Measurements from ENCODE around the gene CAPN1.
"Not testable (repeated sequence)": the region's sequence is repeated elsewhere in the genome, so short reads cannot be mapped to it uniquely, and the experiment has no call there.

Gene CAPN1

GRCh38 chr11:65181569-65182257 is at the start of gene CAPN1:
TSS of gene CAPN1 (plus strand) at chr11:65181928. CDS start at chr11:65182702, 774 bp downstream.
- DNase-seq (ENCODE audit: low read depth in 2 of 2), result peak; percentile 56 to 69

DNA sequence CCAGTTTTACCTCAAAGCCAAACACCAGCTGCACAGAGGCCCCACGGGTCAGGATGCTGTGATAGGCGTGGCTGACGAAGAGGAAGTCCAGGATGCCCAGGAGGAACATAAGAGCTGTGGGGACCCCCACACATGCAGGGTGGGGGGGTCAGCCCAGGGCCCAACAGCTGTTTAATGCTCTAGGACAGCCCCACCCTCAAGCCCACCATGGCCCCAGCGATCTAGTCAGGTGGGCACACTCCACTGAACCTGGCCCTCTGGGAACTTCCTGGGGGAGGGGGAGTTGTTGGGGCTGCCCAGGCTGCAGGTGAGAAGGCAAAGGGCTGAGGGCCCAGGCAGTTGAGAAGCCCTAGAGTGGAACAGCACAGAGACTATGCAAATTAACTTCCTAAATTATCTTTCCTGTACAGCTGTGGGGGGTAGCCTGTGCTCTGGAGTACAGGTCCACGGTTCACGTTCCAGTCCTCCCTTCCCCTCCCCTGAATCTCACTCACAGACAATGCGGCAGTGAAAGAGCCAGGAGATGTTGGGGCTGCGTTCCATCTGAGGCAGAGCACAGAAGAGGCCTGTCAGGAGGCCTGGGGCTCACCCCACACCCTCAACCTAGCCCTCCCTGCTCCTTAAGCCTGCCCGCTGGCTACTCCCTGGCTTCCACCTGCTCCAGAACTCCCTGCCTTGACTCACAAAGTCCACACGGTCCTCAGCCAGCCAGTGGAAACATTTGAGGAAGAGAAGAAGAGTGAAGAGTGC is 49.3 kb upstream of the CAPN1 start:
- DNase-seq (ENCODE audit: low read depth in 2 of 2), result no peak

DNA sequence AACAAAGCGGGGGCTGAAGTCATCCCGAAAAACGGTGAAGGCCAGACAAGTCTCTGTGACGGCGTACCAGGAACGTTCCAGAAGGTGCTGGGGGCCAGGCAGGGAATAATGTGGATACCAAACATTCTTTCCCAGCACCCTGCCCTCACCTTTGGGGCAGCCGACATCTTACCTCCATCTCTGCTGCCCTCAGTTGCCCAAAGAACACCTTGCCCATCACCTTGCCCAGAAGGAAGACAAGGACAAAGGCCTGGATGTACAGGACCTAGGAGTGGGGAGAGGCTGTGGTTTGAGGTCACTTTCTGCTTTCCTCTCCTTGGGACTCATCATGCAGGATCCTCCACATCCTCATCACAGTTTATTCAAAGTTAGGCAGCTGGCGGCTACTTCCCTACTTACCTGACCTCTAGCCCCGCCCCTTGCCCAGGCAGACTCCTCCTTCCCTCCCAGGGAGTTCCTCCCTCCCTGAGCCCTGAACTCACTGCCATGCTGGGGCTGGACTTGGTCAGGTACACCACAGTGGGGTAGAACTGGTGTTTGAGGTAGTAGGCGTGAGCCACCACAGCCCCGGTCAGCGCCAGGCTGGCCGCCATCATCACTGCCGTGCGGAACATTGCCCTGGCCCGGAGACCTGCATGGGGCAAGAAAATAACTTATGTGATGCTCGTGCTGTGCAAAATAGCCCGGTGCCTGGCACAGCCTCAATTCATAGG is 48.6 kb upstream of the CAPN1 start:
- DNase-seq (ENCODE audit: low read depth in 2 of 2), result peak in 1 of 2 donors; percentile 59

DNA sequence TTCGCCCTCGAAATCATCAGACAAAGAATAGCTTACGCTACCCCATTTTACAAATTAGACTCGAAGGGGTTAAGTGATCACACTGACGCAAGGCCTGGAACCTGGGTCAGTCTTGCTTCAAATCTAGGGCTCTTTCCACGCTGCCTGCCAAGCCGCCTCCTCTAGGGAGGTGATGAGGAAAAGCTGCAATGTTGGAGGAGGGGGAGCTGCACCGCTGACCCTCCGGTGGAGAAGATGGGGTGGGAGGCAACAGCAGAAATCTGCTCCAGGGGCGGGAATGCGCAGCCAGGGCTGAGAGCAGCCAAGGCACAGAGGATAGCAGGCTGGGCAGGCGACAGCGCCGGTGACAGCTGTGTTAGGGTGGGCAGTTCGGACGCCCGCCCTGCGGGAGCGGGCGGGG is 48.0 kb upstream of the CAPN1 start:
- DNase-seq (ENCODE audit: low read depth in 2 of 2), result no peak

- peak; percentile 85 to 88 for DNase-seq (ENCODE audit: low read depth in 2 of 2)
Measured at GRCh38 chr11:65134240-65134951, 47.3 kb upstream of the CAPN1 start, which contains the start of gene SYVN1. TSS of gene SYVN1 (minus strand) at chr11:65134519. CDS start at chr11:65133601, 918 bp downstream.

GRCh38 chr11:65134952-65135632 is 46.6 kb upstream of the CAPN1 start:
- peak; percentile 59 to 67 for DNase-seq (ENCODE audit: low read depth in 2 of 2)

- no peak for DNase-seq (ENCODE audit: low read depth in 2 of 2)
Measured at GRCh38 chr11:65135633-65136145, 46.0 kb upstream of the CAPN1 start.

- DNase-seq (ENCODE audit: low read depth in 2 of 2), result no peak
Measured at GRCh38 chr11:65136515-65137096, 45.1 kb upstream of the CAPN1 start.

DNA sequence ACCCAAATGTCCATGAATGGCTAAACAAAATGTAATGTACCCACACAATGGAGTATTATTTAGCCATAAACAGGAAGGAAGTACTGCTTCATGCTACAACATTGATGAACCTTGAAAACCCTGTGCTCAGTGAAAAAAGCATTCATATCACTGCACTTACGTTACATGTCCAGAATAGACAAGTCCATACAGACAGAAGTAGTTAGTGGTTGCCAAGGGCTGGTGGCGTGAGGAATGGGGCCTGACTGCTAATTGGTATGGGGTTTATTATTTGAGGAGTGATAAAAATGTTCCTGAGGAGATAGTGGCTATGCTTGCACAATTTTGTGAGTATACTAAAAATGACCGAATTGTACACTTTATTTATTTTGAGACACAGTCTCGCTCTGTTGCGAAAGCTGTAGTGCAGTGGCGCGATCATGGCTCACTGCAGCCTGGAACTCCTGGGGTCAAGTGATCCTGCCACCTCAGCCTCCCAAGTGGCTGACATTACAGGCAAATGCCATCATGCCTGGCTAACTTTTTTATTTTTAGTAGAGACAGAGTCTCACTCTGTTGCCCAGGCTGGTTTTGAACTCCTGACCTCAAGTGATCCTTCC is 39.7 kb upstream of the CAPN1 start:
- DNase-seq (ENCODE audit: low read depth in 2 of 2), result no peak

GRCh38 chr11:65147352-65148075 is 34.2 kb upstream of the CAPN1 start:
- no peak for DNase-seq (ENCODE audit: low read depth in 2 of 2)

- DNase-seq (ENCODE audit: low read depth in 2 of 2), result no peak
Measured at GRCh38 chr11:65148657-65149056, 33.1 kb upstream of the CAPN1 start.

GRCh38 chr11:65150131-65150508 is 31.6 kb upstream of the CAPN1 start:
- DNase-seq (ENCODE audit: low read depth in 2 of 2), result not testable (repeated sequence)

DNA sequence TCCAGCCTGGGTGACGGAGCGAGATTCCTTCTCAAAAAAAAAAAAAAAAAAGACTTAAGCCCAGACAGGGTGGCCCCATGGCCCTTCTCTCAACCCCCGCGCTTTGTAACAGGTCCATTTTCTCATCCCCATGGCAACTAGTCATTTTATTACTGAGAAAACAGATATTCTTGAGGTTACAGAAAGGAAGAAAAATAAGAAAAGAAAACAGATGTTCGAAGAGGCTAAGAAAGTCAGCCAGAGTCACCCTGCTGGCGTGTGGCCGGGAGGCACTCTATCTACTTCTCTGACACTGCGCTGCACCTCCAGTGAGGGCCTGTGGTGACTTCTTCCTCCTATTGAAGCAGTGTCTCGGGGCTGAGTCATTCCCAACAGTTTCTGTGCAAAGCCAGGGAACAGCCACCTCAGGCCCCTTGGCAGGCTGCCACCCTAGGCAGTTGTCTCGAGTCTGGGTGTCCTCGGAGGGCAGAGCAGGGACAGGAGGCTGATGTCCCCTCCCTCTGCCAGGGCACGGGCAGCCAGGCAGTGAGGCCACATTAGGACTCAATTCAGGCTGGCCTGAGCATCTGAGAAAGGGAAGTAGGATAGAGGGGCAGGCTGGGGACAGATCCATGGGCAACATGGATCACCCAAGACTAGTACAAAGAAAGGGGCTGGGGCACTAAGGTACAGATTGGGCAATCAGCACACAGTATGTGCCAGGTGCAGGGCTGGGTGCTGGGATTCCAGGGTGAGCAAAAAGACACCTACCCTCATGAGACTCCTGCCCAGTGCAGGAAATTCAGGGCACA is 31.0 kb upstream of the CAPN1 start:
- DNase-seq (ENCODE audit: low read depth in 2 of 2), result peak in 1 of 2 donors; percentile 26

DNA sequence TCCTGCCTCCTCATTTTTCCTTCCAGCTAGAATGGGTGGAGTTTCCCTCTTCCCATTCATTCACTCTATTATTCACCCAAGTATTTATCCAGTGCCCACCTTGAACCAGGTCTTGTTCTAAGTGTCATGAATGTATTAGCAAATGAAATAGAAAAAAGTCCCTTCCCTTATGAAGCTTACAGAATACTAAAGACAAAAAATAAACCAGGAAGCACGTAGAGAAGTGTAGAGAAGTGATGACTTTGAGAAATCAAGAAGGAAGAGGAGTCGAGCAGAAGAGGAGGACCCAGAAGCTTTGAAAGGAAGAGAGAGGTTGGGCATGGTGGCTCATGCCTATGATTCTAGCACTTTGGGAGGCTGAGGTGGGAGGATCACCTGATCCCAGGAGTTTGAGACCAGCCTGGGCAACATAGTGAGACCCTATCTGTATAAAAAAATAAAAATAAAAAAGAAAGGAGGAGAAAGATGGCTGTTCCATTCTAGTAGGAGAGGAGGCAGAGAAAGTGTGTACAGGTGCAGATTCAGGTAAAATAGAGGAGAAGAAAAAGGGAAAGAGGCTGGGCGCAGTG is 30.3 kb upstream of the CAPN1 start:
- no peak for DNase-seq (ENCODE audit: low read depth in 2 of 2)

- DNase-seq (ENCODE audit: low read depth in 2 of 2), result no peak
Measured at GRCh38 chr11:65152122-65152521, 29.6 kb upstream of the CAPN1 start.

- no peak for DNase-seq (ENCODE audit: low read depth in 2 of 2)
Measured at GRCh38 chr11:65156256-65156655, 25.5 kb upstream of the CAPN1 start.

GRCh38 chr11:65156926-65157325 is 24.8 kb upstream of the CAPN1 start:
- DNase-seq (ENCODE audit: low read depth in 2 of 2), result no peak

- DNase-seq (ENCODE audit: low read depth in 2 of 2), result no peak
Measured at GRCh38 chr11:65157336-65157735, 24.4 kb upstream of the CAPN1 start.

All from stimulated activated CD8-positive, alpha-beta memory T cell treated with anti-CD3 and anti-CD28 coated beads, Interleukin-2, amount 100 ng/mL, for 48 hours (primary cell).